ENCODE results near the gene CTSE. TPM values are rescaled to one million over a fixed set of nuclear protein-coding genes. Genes with fewer than 3 reads are reported as not detected.

Gene CTSE
- total and polyA plus RNA-seq, 9 of the 15 experiments (the other 6 are each of a cell fraction or from before 2014, with no cell fraction given) = 0.04 to 0.18 (median 0.09) TPM; not detected in 4

DNA sequence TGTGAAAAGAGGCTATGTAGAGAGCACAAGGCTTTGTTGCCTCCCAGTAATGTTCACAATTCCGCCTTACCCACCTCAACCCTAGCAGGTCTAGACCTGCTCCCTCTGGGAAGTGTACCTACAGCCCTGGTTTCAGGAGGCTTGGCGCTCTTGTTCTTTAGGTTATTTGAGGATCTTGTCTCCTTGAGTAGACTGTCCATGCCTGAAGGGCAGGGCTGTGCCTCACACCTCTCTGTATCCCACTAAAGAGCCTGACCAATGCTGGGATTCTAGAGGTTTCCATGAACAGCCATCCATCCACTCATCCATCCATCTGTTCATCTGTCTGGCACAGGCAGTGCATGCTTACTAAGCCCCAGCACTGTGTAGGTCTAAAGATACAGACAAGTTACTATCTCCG is 21.5 kb downstream of the CTSE start:
- 7% methylated on average over 3 of the region's 3 CpGs for WGBS (ENCODE audit: insufficient coverage, low coverage, missing lambda C conversion rate)
- no TSS peak for BruUV-seq (replicated peaks)
- intact Hi-C loops (cut with micrococcal nuclease) (no loop called here), in situ Hi-C loops (cut with MboI) (no loop called here)
- Histone ChIP-seq H3K4me1 (replicated peaks in 1 of 2; ENCODE audit: control insufficient read depth in 2 of 2, insufficient read depth in 2 of 2, low read length in 2 of 2) (peaks cover 8 to 16% of the 10 kb centered on the region in 2 experiments), H3K79me2 (ENCODE audit: control insufficient read depth, insufficient read depth, low read length) (no peaks in the 10 kb centered on the region), H3K9me3 (replicated peaks; ENCODE audit: control insufficient read depth, insufficient read depth, low read depth, low read length) (no peaks in the 10 kb centered on the region), H3K36me3 (ENCODE audit: control insufficient read depth, insufficient read depth, low read length) (no peaks in the 10 kb centered on the region), H3K9me1 (ENCODE audit: control insufficient read depth, insufficient read depth, low read length) (no peaks in the 10 kb centered on the region), H3K4me2 (ENCODE audit: insufficient read depth, low read length) (no peak overlapping the region), H4K20me1 (replicated peaks; ENCODE audit: control insufficient read depth, insufficient read depth, low read length) (no peaks in the 10 kb centered on the region; the same call in 1 of the 2 replicates), H3K4me3 (no peak overlapping the region), H3K9ac (ENCODE audit: insufficient read depth in 1 of 2, low read depth in 2 of 2, low read length in 2 of 2) (no peak overlapping the region), H3K27me3 (ENCODE audit: control insufficient read depth in 2 of 2, insufficient read depth in 2 of 2, low read length in 2 of 2) (peaks cover 15 to 65% of the 10 kb centered on the region in 2 experiments; a peak in 4 of 5 replicates), H3K27ac (ENCODE audit: extremely low read depth, low read depth, low read length) (no peak overlapping the region), H2AFZ (ENCODE audit: low read depth, low read length) (no peak overlapping the region)
- ChIA-PET CTCF (ENCODE audit: low intra/inter-chr PET ratio) (no interaction called here), POLR2A (no interaction called here)
- FAIRE-seq = no peak
- DNase-seq (ENCODE audit: extremely low read depth in 1 of 4, low spot score in 3 of 4) = no peak
- TF ChIP-seq HCFC1 (IDR thresholded peaks at IDR 0.05; ENCODE audit: low read depth, low read length) (no peak), RAD51 (IDR thresholded peaks at IDR 0.05; ENCODE audit: borderline replicate concordance, low read depth) (no peak), ZBTB5 (IDR thresholded peaks at IDR 0.05) (no peak), FOXO4 (CRISPR knock-in tag; IDR thresholded peaks at IDR 0.05) (no peak), BRD9 (IDR thresholded peaks at IDR 0.05; ENCODE audit: low read depth, partially characterized antibody) (no peak), ASH1L (IDR thresholded peaks at IDR 0.05; ENCODE audit: borderline replicate concordance, low read depth, partially characterized antibody) (no peak), NCOA6 (IDR thresholded peaks at IDR 0.05) (no peak), CGGBP1 (CRISPR knock-in tag; IDR thresholded peaks at IDR 0.05) (no peak), GABPB1 (CRISPR knock-in tag; IDR thresholded peaks at IDR 0.05) (no peak), ZNF707 (CRISPR knock-in tag; conservative IDR thresholded peaks at IDR 0.05) (no peak), ZNF134 (CRISPR knock-in tag; conservative IDR thresholded peaks at IDR 0.05) (no peak), ZNF512 (tag; IDR thresholded peaks at IDR 0.05) (no peak), FOS (IDR thresholded peaks at IDR 0.05; ENCODE audit: extremely low read depth, insufficient read length) (no peak), CC2D1A (IDR thresholded peaks at IDR 0.05) (no peak), NR2C1 (IDR thresholded peaks at IDR 0.05) (no peak), NR2C1 (tag; IDR thresholded peaks at IDR 0.05) (no peak), NCOA2 (IDR thresholded peaks at IDR 0.05; ENCODE audit: partially characterized antibody in 2 of 2) (no peak), DMBX1 (CRISPR knock-in tag; IDR thresholded peaks at IDR 0.05; ENCODE audit: borderline replicate concordance) (no peak)
- TF ChIP-seq, protein P1, sequence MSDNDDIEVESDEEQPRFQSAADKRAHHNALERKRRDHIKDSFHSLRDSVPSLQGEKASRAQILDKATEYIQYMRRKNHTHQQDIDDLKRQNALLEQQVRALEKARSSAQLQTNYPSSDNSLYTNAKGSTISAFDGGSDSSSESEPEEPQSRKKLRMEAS (CRISPR knock-in tag; IDR thresholded peaks at IDR 0.05) = no peak
- no peak for ATAC-seq
